Neural progenitor cell (in vitro differentiated cells): ENCODE data around the gene DGKE.

Source experiments
- EZH2 ChIP-seq: fragments of 200-600 bp; sonication (generic); IDR thresholded peaks from 2 replicates; pipeline ENCODE4 v1.6.1; 2017; ENCODE audit warnings: antibody characterized with exemption, mild to moderate bottlenecking, moderate library complexity
- EZH2phosphoT487 ChIP-seq: fragments of 200-600 bp; sonication (generic); IDR thresholded peaks from 2 replicates; pipeline ENCODE4 v1.6.1; 2017; ENCODE audit warnings: antibody characterized with exemption
- TF ChIP-seq, protein P1 (sequence below): fragments of 200-600 bp; sonication (generic); IDR thresholded peaks from 2 replicates; pipeline ENCODE4 v1.5.1; 2017; ENCODE audit warnings: antibody characterized with exemption, mild to moderate bottlenecking

DNA sequence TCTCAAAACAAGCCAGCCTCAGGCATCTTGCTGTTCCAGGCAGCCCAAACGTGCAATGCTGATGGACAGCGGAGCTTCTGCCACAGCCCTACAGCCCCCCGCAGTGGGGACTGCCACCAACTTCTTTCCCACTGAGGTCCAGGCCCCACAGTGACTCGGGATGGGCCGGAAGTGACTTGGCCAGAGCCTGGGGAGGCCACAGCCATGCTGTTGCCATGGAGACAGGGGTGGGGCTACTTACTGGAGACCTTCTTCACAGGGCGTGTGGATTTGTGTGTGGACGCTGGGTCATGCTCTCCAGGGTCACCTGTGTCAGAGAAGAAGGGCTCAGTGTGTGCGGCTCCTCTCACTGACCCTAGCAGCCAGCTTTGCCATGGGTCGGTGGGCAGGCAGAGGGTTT lies 64.9 kb downstream of the DGKE start:
- TF ChIP-seq, protein P1, sequence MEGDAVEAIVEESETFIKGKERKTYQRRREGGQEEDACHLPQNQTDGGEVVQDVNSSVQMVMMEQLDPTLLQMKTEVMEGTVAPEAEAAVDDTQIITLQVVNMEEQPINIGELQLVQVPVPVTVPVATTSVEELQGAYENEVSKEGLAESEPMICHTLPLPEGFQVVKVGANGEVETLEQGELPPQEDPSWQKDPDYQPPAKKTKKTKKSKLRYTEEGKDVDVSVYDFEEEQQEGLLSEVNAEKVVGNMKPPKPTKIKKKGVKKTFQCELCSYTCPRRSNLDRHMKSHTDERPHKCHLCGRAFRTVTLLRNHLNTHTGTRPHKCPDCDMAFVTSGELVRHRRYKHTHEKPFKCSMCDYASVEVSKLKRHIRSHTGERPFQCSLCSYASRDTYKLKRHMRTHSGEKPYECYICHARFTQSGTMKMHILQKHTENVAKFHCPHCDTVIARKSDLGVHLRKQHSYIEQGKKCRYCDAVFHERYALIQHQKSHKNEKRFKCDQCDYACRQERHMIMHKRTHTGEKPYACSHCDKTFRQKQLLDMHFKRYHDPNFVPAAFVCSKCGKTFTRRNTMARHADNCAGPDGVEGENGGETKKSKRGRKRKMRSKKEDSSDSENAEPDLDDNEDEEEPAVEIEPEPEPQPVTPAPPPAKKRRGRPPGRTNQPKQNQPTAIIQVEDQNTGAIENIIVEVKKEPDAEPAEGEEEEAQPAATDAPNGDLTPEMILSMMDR, result no peak
- TF ChIP-seq EZH2 (no peak), EZH2phosphoT487 (no peak)
